ENCODE results near the gene SYNE1. TPM values are rescaled to one million over a fixed set of nuclear protein-coding genes. Genes with fewer than 3 reads are reported as not detected.

Gene SYNE1
- total RNA-seq, 1 experiment from 2014 or later: 23.0 TPM

- no peak for DNase-seq
- Mint-ChIP-seq H3K36me3 (ENCODE audit: insufficient read depth, unreplicated experiment) (no peaks in the 10 kb centered on the region), H3K27me3 (ENCODE audit: insufficient read depth, unreplicated experiment) (no peaks in the 10 kb centered on the region), H3K4me1 (ENCODE audit: low read depth, unreplicated experiment) (peaks cover 5% of the 10 kb centered on the region), H3K9me3 (ENCODE audit: unreplicated experiment) (no peaks in the 10 kb centered on the region), H3K4me3 (ENCODE audit: unreplicated experiment) (no peak overlapping the region), H3K27ac (ENCODE audit: unreplicated experiment) (no peak overlapping the region)
- Histone ChIP-seq H3K4me3 (ENCODE audit: low read depth, low read length) (no peak overlapping the region), H3K27me3 (replicated peaks; ENCODE audit: control insufficient read depth, insufficient read depth, low read length) (no peaks in the 10 kb centered on the region), H3K4me1 (0 out of 2 replicates have a peak, but pooled peaks cover 4% of the 10 kb centered on the region), H3K9me3 (no peaks in the 10 kb centered on the region), H3K36me3 (ENCODE audit: control insufficient read depth, insufficient read depth, low read length) (no peaks in the 10 kb centered on the region)
- TF ChIP-seq CTCF (IDR thresholded peaks at IDR 0.05; ENCODE audit: insufficient read depth in 1 of 2, low read depth in 1 of 2, low read length in 1 of 2, severe bottlenecking in 1 of 2, unreplicated experiment in 1 of 2): no peak
- no TSS peak for BruUV-seq (replicated peaks)
- ChIA-PET POLR2A (no interaction called here), CTCF (no interaction called here)
- intact Hi-C loops (cut with micrococcal nuclease; ENCODE audit: unreplicated experiment): no loop called here
Measured at GRCh38 chr6:152091851-152092341, 545.3 kb downstream of the SYNE1 start.

GRCh38 chr6:152091201-152091600 is 546.0 kb downstream of the SYNE1 start:
- POLR2A ChIA-PET: no interaction called here
- no peak for DNase-seq
- Histone ChIP-seq H3K4me1 (0 out of 2 replicates have a peak, but pooled peaks cover 4% of the 10 kb centered on the region), H3K27me3 (replicated peaks; ENCODE audit: control insufficient read depth, insufficient read depth, low read length) (no peaks in the 10 kb centered on the region), H3K36me3 (ENCODE audit: control insufficient read depth, insufficient read depth, low read length) (no peaks in the 10 kb centered on the region), H3K9me3 (no peaks in the 10 kb centered on the region), H3K4me3 (ENCODE audit: low read depth, low read length) (no peak overlapping the region)
- no peak overlapping the region for H3K27ac Mint-ChIP-seq (ENCODE audit: unreplicated experiment)
- TF ChIP-seq CTCF (IDR thresholded peaks at IDR 0.05; ENCODE audit: insufficient read depth in 1 of 2, low read depth in 1 of 2, low read length in 1 of 2, severe bottlenecking in 1 of 2, unreplicated experiment in 1 of 2): no peak
- no TSS peak for BruUV-seq (replicated peaks)
- CTCF ChIA-PET: no interaction called here
- no peaks in the 10 kb centered on the region for H3K9me3 Mint-ChIP-seq (ENCODE audit: unreplicated experiment)
- intact Hi-C loops (cut with micrococcal nuclease; ENCODE audit: unreplicated experiment): no loop called here
- no peaks in the 10 kb centered on the region for H3K36me3 Mint-ChIP-seq (ENCODE audit: insufficient read depth, unreplicated experiment)
- peaks cover 5% of the 10 kb centered on the region for H3K4me1 Mint-ChIP-seq (ENCODE audit: low read depth, unreplicated experiment)
- H3K4me3 Mint-ChIP-seq (ENCODE audit: unreplicated experiment): no peak overlapping the region
- no peaks in the 10 kb centered on the region for H3K27me3 Mint-ChIP-seq (ENCODE audit: insufficient read depth, unreplicated experiment)

- intact Hi-C loops (cut with micrococcal nuclease; ENCODE audit: unreplicated experiment): no loop called here
- ChIA-PET CTCF (no interaction called here), POLR2A (no interaction called here)
- no peak for TF ChIP-seq CTCF (IDR thresholded peaks at IDR 0.05; ENCODE audit: insufficient read depth in 1 of 2, low read depth in 1 of 2, low read length in 1 of 2, severe bottlenecking in 1 of 2, unreplicated experiment in 1 of 2)
- no peaks in the 10 kb centered on the region for H3K36me3 ChIP-seq (ENCODE audit: control insufficient read depth, insufficient read depth, low read length)
- H3K9me3 ChIP-seq: no peaks in the 10 kb centered on the region
- Mint-ChIP-seq H3K27ac (ENCODE audit: unreplicated experiment) (no peak overlapping the region), H3K36me3 (ENCODE audit: insufficient read depth, unreplicated experiment) (no peaks in the 10 kb centered on the region), H3K4me1 (ENCODE audit: low read depth, unreplicated experiment) (peaks cover 3% of the 10 kb centered on the region), H3K9me3 (ENCODE audit: unreplicated experiment) (no peaks in the 10 kb centered on the region), H3K4me3 (ENCODE audit: unreplicated experiment) (no peak overlapping the region), H3K27me3 (ENCODE audit: insufficient read depth, unreplicated experiment) (no peaks in the 10 kb centered on the region)
- no TSS peak for BruUV-seq (replicated peaks)
- no peaks in the 10 kb centered on the region for H3K27me3 ChIP-seq (replicated peaks; ENCODE audit: control insufficient read depth, insufficient read depth, low read length)
- no peak overlapping the region for H3K4me3 ChIP-seq (ENCODE audit: low read depth, low read length)
- no peak for DNase-seq
- 0 out of 2 replicates have a peak, but pooled peaks cover under 1% of the 10 kb centered on the region for H3K4me1 ChIP-seq
Measured at GRCh38 chr6:152089992-152090391, 547.2 kb downstream of the SYNE1 start.

Data from Caco-2 (cell line).